ENCODE results near the gene MYT1. TPM values are rescaled to one million over a fixed set of nuclear protein-coding genes. Genes with fewer than 3 reads are reported as not detected.

The MYT1 gene
- total RNA-seq, 1 experiment from 2014 or later = not detected

DNA sequence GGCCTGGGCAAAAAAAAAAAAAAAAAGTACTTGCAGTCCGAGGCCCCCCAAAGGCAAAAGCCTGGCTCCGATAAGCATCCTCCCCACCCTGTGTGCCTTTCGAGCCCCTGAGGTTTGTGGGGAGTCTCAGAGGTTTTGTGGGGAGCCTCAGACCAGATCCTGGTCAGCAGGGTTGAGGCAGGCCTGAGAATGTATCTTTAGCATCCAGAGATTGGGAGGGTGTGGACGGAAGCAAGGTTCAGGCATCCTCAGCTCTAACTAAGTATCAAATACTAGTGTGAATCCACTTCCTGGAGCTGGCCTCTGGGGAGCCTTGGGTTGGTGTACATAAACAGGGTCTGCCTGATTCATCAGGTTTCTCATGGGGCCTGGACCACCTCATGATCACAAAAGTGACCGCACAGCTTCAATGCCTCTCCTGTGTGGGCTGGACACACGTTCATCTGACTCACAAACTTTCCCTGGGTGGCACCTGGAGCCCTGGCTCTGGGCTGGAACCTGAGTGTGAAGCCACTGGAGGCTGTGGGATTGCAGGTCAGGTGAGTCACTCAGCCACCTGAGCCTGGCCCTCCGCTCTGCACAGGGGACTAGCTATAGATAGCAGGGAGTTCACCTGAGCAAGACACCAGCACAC lies 115.7 kb downstream of the MYT1 start:
- Histone ChIP-seq H3K79me2 (ENCODE audit: low read depth) (no peaks in the 10 kb centered on the region), H3K36me3 (ENCODE audit: low read depth) (no peaks in the 10 kb centered on the region), H3K9me3 (ENCODE audit: insufficient read depth, low read depth) (no peaks in the 10 kb centered on the region), H3K4me3 (no peak overlapping the region), H3K27me3 (ENCODE audit: insufficient read depth, low read depth) (peaks cover 25% of the 10 kb centered on the region), H3K27ac (no peak overlapping the region), H3F3A (ENCODE audit: insufficient read depth, low read depth) (0 out of 2 replicates have a peak, but pooled peaks cover 6% of the 10 kb centered on the region), H4K20me1 (ENCODE audit: insufficient read depth) (peaks cover 6% of the 10 kb centered on the region; the same call in 1 of the 2 replicates), H3K9me2 (ENCODE audit: insufficient read depth) (no peaks in the 10 kb centered on the region), H3K4me2 (no peak overlapping the region), H3K4me1 (replicated peaks; ENCODE audit: insufficient read depth) (no peaks in the 10 kb centered on the region), H2AFZ (no peak overlapping the region)
- ChIA-PET POLR2A (ENCODE audit: unreplicated experiment) (interaction anchor here (0.8 kb wide), 1 partner anchor 24 kb away, joined by 11 read pairs; the partner anchor contains the start of gene PCMTD2), CTCF (no interaction called here)
- BruUV-seq (replicated peaks) = no TSS peak
- no peak for TF ChIP-seq EZH2 (IDR thresholded peaks at IDR 0.05; ENCODE audit: low read depth)
- TF ChIP-seq, protein P1, sequence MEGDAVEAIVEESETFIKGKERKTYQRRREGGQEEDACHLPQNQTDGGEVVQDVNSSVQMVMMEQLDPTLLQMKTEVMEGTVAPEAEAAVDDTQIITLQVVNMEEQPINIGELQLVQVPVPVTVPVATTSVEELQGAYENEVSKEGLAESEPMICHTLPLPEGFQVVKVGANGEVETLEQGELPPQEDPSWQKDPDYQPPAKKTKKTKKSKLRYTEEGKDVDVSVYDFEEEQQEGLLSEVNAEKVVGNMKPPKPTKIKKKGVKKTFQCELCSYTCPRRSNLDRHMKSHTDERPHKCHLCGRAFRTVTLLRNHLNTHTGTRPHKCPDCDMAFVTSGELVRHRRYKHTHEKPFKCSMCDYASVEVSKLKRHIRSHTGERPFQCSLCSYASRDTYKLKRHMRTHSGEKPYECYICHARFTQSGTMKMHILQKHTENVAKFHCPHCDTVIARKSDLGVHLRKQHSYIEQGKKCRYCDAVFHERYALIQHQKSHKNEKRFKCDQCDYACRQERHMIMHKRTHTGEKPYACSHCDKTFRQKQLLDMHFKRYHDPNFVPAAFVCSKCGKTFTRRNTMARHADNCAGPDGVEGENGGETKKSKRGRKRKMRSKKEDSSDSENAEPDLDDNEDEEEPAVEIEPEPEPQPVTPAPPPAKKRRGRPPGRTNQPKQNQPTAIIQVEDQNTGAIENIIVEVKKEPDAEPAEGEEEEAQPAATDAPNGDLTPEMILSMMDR (conservative IDR thresholded peaks at IDR 0.05) = no peak
- intact Hi-C loops (cut with micrococcal nuclease; ENCODE audit: unreplicated experiment) = no loop called here
- DNase-seq = peak; percentile 12 to 53

DNA sequence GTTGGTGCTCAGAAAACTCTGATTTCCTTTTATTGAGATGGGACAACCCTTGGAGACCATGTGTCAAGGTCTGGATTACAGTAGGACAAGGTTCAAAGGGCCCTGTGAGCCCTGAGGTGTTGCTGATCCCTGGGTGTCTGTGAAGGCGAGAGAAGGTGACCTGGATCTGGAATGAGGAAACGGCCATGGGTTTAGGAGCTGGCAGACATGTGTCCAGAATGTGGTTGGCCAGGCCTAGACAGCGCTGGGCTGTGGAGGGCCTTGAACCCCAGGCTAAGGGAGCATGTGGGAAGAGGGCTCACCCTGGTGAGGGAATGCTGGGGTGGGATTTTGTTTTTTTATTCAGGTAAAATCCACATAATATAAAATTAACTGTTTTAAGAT lies 116.2 kb downstream of the MYT1 start:
- H3F3A ChIP-seq (ENCODE audit: insufficient read depth, low read depth) = 0 out of 2 replicates have a peak, but pooled peaks cover 8% of the 10 kb centered on the region

DNA sequence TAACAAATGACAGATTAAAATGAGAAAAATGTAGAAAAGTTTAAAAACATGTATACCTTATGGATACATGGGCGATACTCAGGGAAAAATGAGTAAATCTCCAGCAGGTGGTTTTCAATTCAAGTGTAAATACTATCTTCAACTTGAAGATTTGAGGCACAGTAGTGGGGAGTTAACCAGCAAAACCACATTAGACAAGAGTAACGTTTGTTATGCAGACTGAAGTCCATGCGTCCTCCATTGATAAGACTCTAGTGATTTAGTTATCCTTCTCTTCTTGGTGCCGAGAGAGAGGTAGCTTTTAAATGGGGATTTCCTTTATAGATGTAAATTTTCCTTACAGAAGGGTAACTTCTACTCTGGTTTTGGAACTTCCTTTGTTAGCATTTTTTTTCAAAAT lies 119.4 kb downstream of the MYT1 start:
- no TSS peak for BruUV-seq (replicated peaks)
- Histone ChIP-seq H3K4me3 (no peak overlapping the region), H3K4me1 (replicated peaks; ENCODE audit: insufficient read depth) (no peaks in the 10 kb centered on the region), H2AFZ (no peak overlapping the region), H3F3A (ENCODE audit: insufficient read depth, low read depth) (0 out of 2 replicates have a peak, but pooled peaks cover 16% of the 10 kb centered on the region), H3K27ac (no peak overlapping the region), H3K9me3 (ENCODE audit: insufficient read depth, low read depth) (no peaks in the 10 kb centered on the region), H3K27me3 (ENCODE audit: insufficient read depth, low read depth) (peaks cover 25% of the 10 kb centered on the region), H3K36me3 (ENCODE audit: low read depth) (no peaks in the 10 kb centered on the region), H4K20me1 (ENCODE audit: insufficient read depth) (no peaks in the 10 kb centered on the region), H3K4me2 (no peak overlapping the region), H3K9me2 (ENCODE audit: insufficient read depth) (no peaks in the 10 kb centered on the region), H3K79me2 (ENCODE audit: low read depth) (no peaks in the 10 kb centered on the region)
- ChIA-PET CTCF (no interaction called here), POLR2A (ENCODE audit: unreplicated experiment) (no interaction called here)
- no peak for TF ChIP-seq EZH2 (IDR thresholded peaks at IDR 0.05; ENCODE audit: low read depth)
- TF ChIP-seq, protein P1 (conservative IDR thresholded peaks at IDR 0.05) = no peak
- intact Hi-C loops (cut with micrococcal nuclease; ENCODE audit: unreplicated experiment) = no loop called here
- DNase-seq = peak in 1 of 2 experiments; percentile 16

More for the DNA sequence above, 116.2 kb downstream of the MYT1 start:
- Histone ChIP-seq H3K4me3 (no peak overlapping the region), H3K4me1 (replicated peaks; ENCODE audit: insufficient read depth) (no peaks in the 10 kb centered on the region), H3K79me2 (ENCODE audit: low read depth) (no peaks in the 10 kb centered on the region), H3K27ac (no peak overlapping the region), H2AFZ (no peak overlapping the region), H3K9me3 (ENCODE audit: insufficient read depth, low read depth) (no peaks in the 10 kb centered on the region), H3K4me2 (no peak overlapping the region), H3K9me2 (ENCODE audit: insufficient read depth) (no peaks in the 10 kb centered on the region), H4K20me1 (ENCODE audit: insufficient read depth) (0 out of 2 replicates have a peak, but pooled peaks cover under 1% of the 10 kb centered on the region), H3K36me3 (ENCODE audit: low read depth) (no peaks in the 10 kb centered on the region), H3K27me3 (ENCODE audit: insufficient read depth, low read depth) (peaks cover 25% of the 10 kb centered on the region)
- no peak for TF ChIP-seq EZH2 (IDR thresholded peaks at IDR 0.05; ENCODE audit: low read depth)
- TF ChIP-seq, protein P1 (conservative IDR thresholded peaks at IDR 0.05) = no peak
- ChIA-PET CTCF (no interaction called here), POLR2A (ENCODE audit: unreplicated experiment) (interaction anchor here (0.8 kb wide), 1 partner anchor 24 kb away, joined by 11 read pairs; the partner anchor contains the start of gene PCMTD2)
- intact Hi-C loops (cut with micrococcal nuclease; ENCODE audit: unreplicated experiment) = no loop called here
- no TSS peak for BruUV-seq (replicated peaks)
- DNase-seq = peak in 1 of 2 experiments; percentile 32

All from PC-9 (cell line).